ENCODE measurements around the gene SSH2.
A peak's percentile ranks its signal among the peaks of the same experiment; 100 is the strongest.

The SSH2 gene

GRCh38 chr17:29625037-29625750, 304.8 kb downstream of the SSH2 start:
- DNase-seq (ENCODE audit: low read depth in 2 of 2) = no peak

DNA sequence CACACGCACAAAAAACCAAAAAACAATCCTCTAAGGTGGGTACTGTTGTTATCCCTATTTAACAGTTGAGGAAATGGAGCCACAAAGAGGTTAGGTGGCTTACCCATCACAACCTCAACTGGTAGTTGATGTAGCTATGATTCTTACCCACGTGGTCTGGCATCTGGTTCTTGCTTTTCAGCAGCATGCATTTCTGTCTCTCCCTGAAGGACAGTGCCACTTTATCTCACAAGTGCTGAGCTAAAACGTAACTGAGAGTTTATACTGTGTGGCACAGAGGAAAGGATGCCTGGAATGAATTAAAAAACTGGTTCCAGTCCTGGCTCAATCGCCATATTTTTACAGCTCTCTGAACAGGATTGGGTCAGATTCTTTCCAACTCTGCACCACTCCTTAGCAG, 305.4 kb downstream of the SSH2 start:
- DNase-seq (ENCODE audit: low read depth in 2 of 2) = no peak

- DNase-seq (ENCODE audit: low read depth in 2 of 2) = no peak
Measured at GRCh38 chr17:29623283-29623647, 306.8 kb downstream of the SSH2 start.

DNA sequence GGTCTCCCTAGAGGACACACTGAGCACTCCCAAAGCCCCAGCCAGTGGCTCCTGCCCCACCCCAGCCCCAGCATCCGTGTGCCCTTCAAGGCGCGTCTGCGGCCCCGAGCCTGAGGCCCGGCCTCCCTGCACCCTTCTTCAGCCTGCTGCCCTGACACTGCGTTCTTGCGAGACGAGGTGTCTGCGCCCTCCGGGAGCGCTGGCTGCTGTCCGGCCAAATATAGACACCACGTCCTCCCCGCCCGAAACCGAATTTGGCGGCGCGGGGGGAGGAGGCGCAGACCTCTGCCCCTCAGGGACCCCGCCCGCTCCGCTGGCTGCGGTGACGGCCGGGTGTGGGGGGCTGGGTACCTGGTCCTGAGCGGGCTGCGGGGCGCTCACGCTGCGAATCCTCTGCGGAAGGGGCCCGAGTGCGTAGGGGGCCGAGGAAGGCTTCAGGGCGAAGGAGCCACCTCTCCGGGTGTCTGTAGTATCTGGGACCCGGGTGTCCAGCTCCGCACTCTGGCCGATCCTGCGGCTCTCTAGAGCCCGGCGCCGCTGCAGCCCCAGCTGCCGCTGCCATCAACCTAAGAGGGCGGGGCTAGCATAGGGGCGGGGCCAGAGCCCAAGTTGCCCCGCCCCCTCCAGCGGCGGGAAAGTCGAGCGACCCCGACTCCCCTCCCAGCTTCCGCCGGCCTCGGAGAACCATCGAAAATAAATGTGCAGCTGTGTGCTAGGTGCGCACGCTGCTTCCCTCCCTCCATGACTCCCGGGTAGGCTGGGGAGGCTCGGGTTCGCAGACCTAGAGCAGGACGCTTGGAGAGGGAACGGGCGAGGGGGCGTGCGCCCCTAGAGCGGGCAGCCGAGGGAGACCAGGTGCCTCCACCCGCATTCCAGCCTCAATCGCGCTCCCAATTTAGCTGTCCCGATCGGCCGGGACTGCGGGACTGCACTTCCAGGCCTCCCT, 307.4 kb downstream of the SSH2 start, which contains the start of gene CORO6:
CORO6 (minus strand) TSS at position 576 of the 946 bp plus-strand sequence. CDS start 1,491 bp downstream, outside the sequence.
- peak in 1 of 2 donors; percentile 60 for DNase-seq (ENCODE audit: low read depth in 2 of 2)

DNA sequence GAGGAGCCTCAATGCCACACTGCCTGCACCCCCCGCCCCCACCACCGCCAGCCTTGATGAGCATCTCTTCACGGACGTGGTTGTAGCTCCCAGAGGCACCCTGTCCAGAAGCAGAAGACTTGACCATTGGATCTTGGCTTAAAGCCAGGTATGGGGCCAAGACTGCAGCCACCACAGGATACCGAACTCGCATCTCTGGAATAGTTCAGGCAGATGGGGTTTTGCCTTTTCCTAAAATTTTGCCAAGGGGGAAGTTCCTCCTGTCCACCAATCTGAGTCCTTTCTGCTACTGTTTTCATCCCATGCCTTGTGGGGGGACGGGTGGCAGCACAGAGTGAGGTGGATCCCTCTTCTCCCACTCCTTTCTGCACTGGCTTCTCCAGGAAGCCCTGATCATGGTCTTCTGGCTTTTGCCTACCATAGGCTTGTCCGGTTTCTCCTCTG, 308.3 kb downstream of the SSH2 start:
- no peak for DNase-seq (ENCODE audit: low read depth in 2 of 2)

DNA sequence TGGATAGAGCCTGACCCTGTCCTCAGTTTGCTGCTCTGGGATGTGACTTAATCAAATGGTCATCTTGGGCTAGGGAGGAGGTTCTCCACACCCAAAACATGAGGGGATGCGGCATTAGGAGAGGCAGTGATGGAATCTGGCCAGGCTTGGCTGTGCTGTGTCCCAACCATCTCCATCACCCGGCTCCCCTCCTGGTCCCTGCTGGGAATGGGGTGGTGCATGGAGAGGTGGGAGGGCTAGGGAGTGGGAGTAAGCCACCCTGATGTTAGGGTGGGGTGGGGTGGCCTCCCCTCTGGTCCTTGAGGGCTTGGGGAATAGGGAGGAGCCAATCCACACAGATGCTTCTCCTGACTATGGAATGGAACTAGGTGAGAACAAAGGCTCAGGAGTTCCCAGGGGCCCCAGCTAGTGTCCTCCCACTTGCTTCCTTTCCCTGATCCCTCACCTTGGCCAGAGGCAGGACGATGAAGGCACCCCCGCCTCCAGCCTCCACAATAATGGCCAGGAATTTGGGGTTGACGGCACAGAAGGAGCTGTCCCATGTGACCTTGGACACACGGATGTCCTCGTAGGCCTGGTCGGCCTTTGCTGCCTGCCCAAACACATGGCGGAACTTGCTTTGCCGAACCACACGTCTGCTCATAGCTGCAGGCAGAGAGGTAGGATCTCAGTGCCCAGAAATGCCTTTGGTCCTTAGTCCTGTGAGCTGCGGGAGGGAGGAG, 309.1 kb downstream of the SSH2 start:
- DNase-seq (ENCODE audit: low read depth in 2 of 2) = no peak

GRCh38 chr17:29620271-29620670, 309.8 kb downstream of the SSH2 start:
- DNase-seq (ENCODE audit: low read depth in 2 of 2) = no peak

GRCh38 chr17:29619251-29619650, 310.8 kb downstream of the SSH2 start:
- DNase-seq (ENCODE audit: low read depth in 2 of 2) = no peak

DNA sequence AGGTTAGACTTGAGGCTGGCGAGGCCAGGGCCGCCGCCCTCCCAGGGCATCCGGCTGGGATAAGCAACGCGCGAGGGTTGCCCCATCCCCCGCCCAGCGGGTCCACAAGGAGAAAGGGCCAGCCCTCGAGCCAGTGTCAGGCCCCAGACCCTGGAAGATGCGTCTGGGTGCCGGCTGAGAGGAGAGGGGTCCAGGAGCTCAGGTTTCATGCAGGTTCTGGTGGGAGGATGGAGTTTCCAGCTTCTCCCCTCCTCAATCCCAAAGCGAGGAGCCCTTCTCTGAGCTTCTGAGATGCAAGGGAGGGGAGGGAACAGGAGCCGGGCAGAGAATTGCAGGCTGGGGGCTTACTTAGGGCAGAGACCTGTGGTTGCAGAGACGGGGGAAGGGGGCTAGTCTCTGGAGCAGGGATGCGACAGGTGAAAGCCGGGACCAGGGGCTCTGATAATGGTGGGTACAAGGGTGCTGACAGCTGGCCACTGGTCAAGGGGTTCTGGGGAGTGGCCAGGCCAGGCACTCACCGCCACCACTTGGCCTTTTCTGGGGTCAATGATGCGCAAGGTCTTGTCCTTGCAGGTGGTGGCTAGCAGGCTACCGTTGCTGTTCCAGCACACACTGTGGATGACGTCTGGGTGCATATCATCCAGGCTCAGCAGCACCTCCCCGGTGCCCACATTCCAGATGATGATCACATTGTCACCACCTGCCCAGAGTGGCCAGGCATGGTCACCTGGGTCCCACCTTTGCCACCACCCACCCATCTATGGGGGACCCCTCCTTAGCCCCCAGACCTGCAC, 311.6 kb downstream of the SSH2 start:
- DNase-seq (ENCODE audit: low read depth in 2 of 2) = no peak

DNA sequence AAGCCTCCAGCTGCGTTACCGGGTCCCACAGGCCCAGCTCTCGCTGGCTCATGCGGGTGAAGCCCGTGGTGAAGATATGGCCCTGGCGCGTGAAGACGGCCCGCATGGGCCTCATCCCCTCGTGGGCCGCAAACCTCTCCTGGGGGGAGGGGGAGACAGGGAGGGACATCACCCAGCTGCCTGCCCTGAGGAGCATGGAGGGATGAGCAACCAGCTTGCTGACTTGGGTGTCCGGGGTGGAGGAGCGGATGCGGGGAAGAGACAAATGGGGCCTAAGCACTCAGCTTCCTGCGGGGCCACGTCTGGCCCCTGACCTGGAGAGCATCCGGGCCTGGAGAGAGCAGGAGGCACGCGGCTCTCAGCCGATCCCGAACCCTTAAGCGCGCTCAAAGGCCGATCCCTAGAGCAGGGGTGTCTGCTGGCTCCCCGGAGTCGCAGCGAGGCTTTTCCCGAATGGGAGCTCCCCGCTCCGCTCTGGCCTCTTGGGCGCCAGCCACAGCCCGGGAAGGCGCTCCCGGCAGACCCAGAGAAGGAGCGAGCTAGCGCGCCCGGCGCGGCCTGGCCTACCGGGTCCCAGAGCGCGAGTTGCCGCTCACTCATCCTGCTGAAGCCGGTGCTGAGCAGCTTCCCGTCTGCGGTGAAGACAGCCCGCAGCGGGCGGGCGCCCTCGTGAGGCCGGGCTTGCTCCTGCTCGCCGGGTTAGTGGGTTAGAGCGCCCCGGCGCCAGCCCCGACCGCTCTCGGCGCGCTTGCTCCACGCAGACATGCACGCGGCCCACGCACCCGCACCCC, 312.4 kb downstream of the SSH2 start:
- peak; percentile 67 to 79 for DNase-seq (ENCODE audit: low read depth in 2 of 2)

- peak; percentile 67 to 85 for DNase-seq (ENCODE audit: low read depth in 2 of 2)
Measured at GRCh38 chr17:29617125-29617480, 312.9 kb downstream of the SSH2 start.

GRCh38 chr17:29616300-29617048, 313.6 kb downstream of the SSH2 start:
- DNase-seq (ENCODE audit: low read depth in 2 of 2) = no peak

GRCh38 chr17:29615492-29616299, 314.3 kb downstream of the SSH2 start:
- peak; percentile 67 to 82 for DNase-seq (ENCODE audit: low read depth in 2 of 2)

- DNase-seq (ENCODE audit: low read depth in 2 of 2) = peak in 1 of 2 donors; percentile 42
Measured at GRCh38 chr17:29615048-29615385, 315.0 kb downstream of the SSH2 start.

- DNase-seq (ENCODE audit: low read depth in 2 of 2) = no peak
Measured at GRCh38 chr17:29614349-29615047, 315.5 kb downstream of the SSH2 start.

DNA sequence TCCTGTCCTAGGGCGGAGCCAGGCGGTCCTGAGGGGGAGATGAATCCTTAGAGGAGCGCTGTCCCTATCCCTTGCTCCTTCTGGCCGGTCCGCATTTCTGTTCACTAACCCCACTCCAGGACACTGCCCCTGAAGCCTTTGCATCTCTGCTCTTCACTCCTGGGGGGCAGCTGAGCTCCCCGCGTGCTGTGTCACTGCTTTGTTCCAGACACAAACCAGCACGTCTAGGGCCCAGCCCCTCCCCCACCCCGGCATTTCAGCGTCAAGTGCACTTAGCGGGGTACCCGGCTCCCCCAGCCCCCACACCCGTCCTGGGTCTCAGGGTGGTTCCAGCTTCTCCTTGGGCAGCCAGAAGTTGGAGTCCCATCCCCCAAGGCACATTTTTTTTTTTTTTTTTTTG, 316.2 kb downstream of the SSH2 start:
- no peak for DNase-seq (ENCODE audit: low read depth in 2 of 2)

- peak; percentile 81 to 95 for DNase-seq (ENCODE audit: low read depth in 2 of 2)
Measured at GRCh38 chr17:29613352-29613837, 316.6 kb downstream of the SSH2 start.

Data from stimulated activated CD4-positive, alpha-beta T cell treated with anti-CD3 and anti-CD28 coated beads, Interleukin-1b, Interleukin-23, amount 100 ng/mL, for 1 hour (primary cell).